ENCODE data around the gene TBL3.

Gene TBL3

GRCh38 chr16:1958715-1959268 lies 13.1 kb upstream of the TBL3 start:
- H3K27ac ChIP-seq, result peak overlapping the region; percentile 97
- TF ChIP-seq ZFX (IDR thresholded peaks at IDR 0.05) (no peak), CTCF (conservative IDR thresholded peaks at IDR 0.05) (no peak)

- TF ChIP-seq ZFX (IDR thresholded peaks at IDR 0.05) (peak; percentile 69; the same call in 1 of the 2 replicates), CTCF (conservative IDR thresholded peaks at IDR 0.05) (peak; percentile 95)
- peak within 1 kb of the TSS; percentile 97 for H3K27ac ChIP-seq
Observed at GRCh38 chr16:1959269-1960039, 12.4 kb upstream of the TBL3 start, which contains the start of gene NDUFB10. TSS of gene NDUFB10 (plus strand) at chr16:1959538. CDS start at chr16:1959625, 87 bp downstream.

GRCh38 chr16:1960665-1961630 lies 10.9 kb upstream of the TBL3 start:
- H3K27ac ChIP-seq, result peak overlapping the region; percentile 97
- peak; percentile 18; the same call in 1 of the 2 replicates for TF ChIP-seq ZFX (IDR thresholded peaks at IDR 0.05)
- no peak for TF ChIP-seq CTCF (conservative IDR thresholded peaks at IDR 0.05)

GRCh38 chr16:1961651-1962067 lies 10.2 kb upstream of the TBL3 start:
- TF ChIP-seq ZFX (IDR thresholded peaks at IDR 0.05) (no peak; the same call in 1 of the 2 replicates), CTCF (conservative IDR thresholded peaks at IDR 0.05) (no peak)
- H3K27ac ChIP-seq, result peak overlapping the region; percentile 97

GRCh38 chr16:1962161-1963153 lies 9.4 kb upstream of the TBL3 start:
- peak overlapping the region; percentile 97 for H3K27ac ChIP-seq

GRCh38 chr16:1963806-1964505 lies 7.9 kb upstream of the TBL3 start:
- peak overlapping the region; percentile 97 for H3K27ac ChIP-seq
- TF ChIP-seq ZFX (IDR thresholded peaks at IDR 0.05), result no peak
- no peak; the same call in 1 of the 2 replicates for TF ChIP-seq CTCF (conservative IDR thresholded peaks at IDR 0.05)

All from C4-2B (cell line).